ENCODE data around the gene ATAD3C.
A peak's percentile ranks its signal among the peaks of the same experiment; 100 is the strongest.

- TF ChIP-seq CTCF (IDR thresholded peaks at IDR 0.05): peak in 1 of 7 experiments; percentile 30
- no peak for TF ChIP-seq POLR2A (IDR thresholded peaks at IDR 0.05)
- no peak for TF ChIP-seq EP300 (IDR thresholded peaks at IDR 0.05)
These were observed 62.2 kb downstream of the ATAD3C start, which contains the start of gene ATAD3A for GRCh38 chr1:1511533-1512285.
